Sciatic nerve (tissue), 2 donors: ENCODE results near the gene PIM2. TPM values are rescaled to one million over a fixed set of nuclear protein-coding genes. Genes with fewer than 3 reads are reported as not detected.

Source experiments
- ATAC-seq: fragments of 200-7000 bp; cut with Tn5 transposase; one replicate; pipeline ENCODE4 v1.9.1; 2020; ENCODE audit warnings: mild to moderate bottlenecking, moderate library complexity
- DNase-seq: peaks from one replicate; pipeline ENCODE4 v3.0.0-alpha.2; 2020; ENCODE audit warnings: low spot score
- intact Hi-C: fragments of 100-400 bp; cut with DNase I; formaldehyde crosslinking; loops from one replicate; pipeline ENCODE4 v1.14.2; 2022
- total RNA-seq: library from RNA; stranded (reverse); fragmentation: NEBNext Ultra II Directional; extraction: Animal tissue kit (Norgen Biotek cat#: 25700); gene quantifications from one replicate; pipeline ENCODE4 v1.2.1, GENCODE V29; 2021
- donor health status: DM: no; HTN: no; CAD: no.
- donor health status: DM: no; HTN: no; CAD: no.

The PIM2 gene
- total RNA-seq, 1 donor from 2014 or later: 10.8 TPM

- DNase-seq: peak; percentile 89
- intact Hi-C loops: no loop called here
- peak; percentile 87 for ATAC-seq
These were observed 7.2 kb downstream of the PIM2 start, which contains the start of gene SLC35A2 for GRCh38 chrX:48911412-48912182. Gene SLC35A2, minus strand, starts transcription at chrX:48911646. Its CDS starts 10 bp downstream, at chrX:48911636.

GRCh38 chrX:48910926-48911411 lies 7.9 kb downstream of the PIM2 start:
- DNase-seq (no peak), ATAC-seq (no peak)
- intact Hi-C loops: no loop called here

GRCh38 chrX:48909703-48910294 lies 9.0 kb downstream of the PIM2 start:
- no peak for ATAC-seq
- intact Hi-C loops: no loop called here
- DNase-seq: no peak

- no peak for DNase-seq
- intact Hi-C loops: no loop called here
- no peak for ATAC-seq
These were observed 10.2 kb downstream of the PIM2 start for GRCh38 chrX:48908600-48908999.

GRCh38 chrX:48905090-48905790 lies 13.6 kb downstream of the PIM2 start:
- no peak for DNase-seq
- intact Hi-C loops: no loop called here
- ATAC-seq: no peak

GRCh38 chrX:48904626-48905025 lies 14.2 kb downstream of the PIM2 start:
- intact Hi-C loops: no loop called here
- ATAC-seq (no peak), DNase-seq (no peak)

GRCh38 chrX:48904180-48904579 lies 14.6 kb downstream of the PIM2 start:
- ATAC-seq (no peak), DNase-seq (no peak)
- intact Hi-C loops: no loop called here

GRCh38 chrX:48903290-48903689 lies 15.5 kb downstream of the PIM2 start:
- no peak for DNase-seq
- no peak for ATAC-seq
- intact Hi-C loops: no loop called here

GRCh38 chrX:48902776-48903175 lies 16.0 kb downstream of the PIM2 start:
- no peak for ATAC-seq
- DNase-seq: no peak
- intact Hi-C loops: no loop called here

- DNase-seq: no peak
- ATAC-seq: no peak
- intact Hi-C loops: no loop called here
These were observed 16.7 kb downstream of the PIM2 start for GRCh38 chrX:48902135-48902534.

- intact Hi-C loops: no loop called here
- no peak for DNase-seq
- no peak for ATAC-seq
These were observed 17.8 kb downstream of the PIM2 start for GRCh38 chrX:48901069-48901468.

GRCh38 chrX:48899078-48899410 lies 19.8 kb downstream of the PIM2 start:
- intact Hi-C loops: no loop called here
- ATAC-seq: no peak
- DNase-seq: no peak

- ATAC-seq: peak; percentile 98
- DNase-seq: peak; percentile 91
- intact Hi-C loops: no loop called here
These were observed 21.1 kb downstream of the PIM2 start, which contains the start of the genes PQBP1 and TIMM17B for GRCh38 chrX:48897625-48898306. Gene PQBP1, plus strand, starts transcription at chrX:48897930. Its CDS starts 580 bp downstream, at chrX:48898510. Gene TIMM17B, minus strand, starts transcription at chrX:48897768. Its CDS starts 19 bp downstream, at chrX:48897749.

GRCh38 chrX:48897157-48897624 lies 21.6 kb downstream of the PIM2 start:
- intact Hi-C loops: no loop called here
- ATAC-seq (peak; percentile 64), DNase-seq (peak; percentile 84)

- DNase-seq: no peak
- ATAC-seq: no peak
- intact Hi-C loops: no loop called here
These were observed 22.2 kb downstream of the PIM2 start for GRCh38 chrX:48896611-48897011.

- intact Hi-C loops: no loop called here
- ATAC-seq: no peak
- no peak for DNase-seq
These were observed 23.9 kb downstream of the PIM2 start for GRCh38 chrX:48894891-48895290.

- no peak for ATAC-seq
- intact Hi-C loops: no loop called here
- DNase-seq: no peak
These were observed 25.1 kb downstream of the PIM2 start for GRCh38 chrX:48893556-48894348.

- intact Hi-C loops: no loop called here
- DNase-seq (no peak), ATAC-seq (no peak)
These were observed 25.9 kb downstream of the PIM2 start for GRCh38 chrX:48892896-48893295.
